Esophagus (tissue), 2 donors: ENCODE measurements around the gene LHX8. TPM values are rescaled to one million over a fixed set of nuclear protein-coding genes. Genes with fewer than 3 reads are reported as not detected.

ENCODE experiments used
- H3K27ac ChIP-seq, 2 donors: one replicate each; pipeline ENCODE4 v1.5.1; 2013; ENCODE audit warnings: low read depth in 2 of 2, mild to moderate bottlenecking in 2 of 2, inconsistent platforms in 1 of 2, low read length in 1 of 2, moderate library complexity in 1 of 2
- H3K27me3 ChIP-seq, 2 donors: one replicate each; pipeline ENCODE4 v1.6.1; 2013; ENCODE audit warnings: low read length in 2 of 2, control low read depth in 1 of 2, mild to moderate bottlenecking in 1 of 2; ENCODE audit not compliant: insufficient read depth in 2 of 2, control insufficient read depth in 1 of 2
- H3K36me3 ChIP-seq, 2 donors: one replicate each; pipeline ENCODE4 v1.6.1; 2013; ENCODE audit warnings: low read length in 1 of 2; ENCODE audit not compliant: control insufficient read depth in 2 of 2, insufficient read depth in 2 of 2
- H3K4me1 ChIP-seq, 2 donors: one replicate each; pipeline ENCODE4 v1.6.1; 2013; ENCODE audit warnings: low read length in 1 of 2; ENCODE audit not compliant: control insufficient read depth in 2 of 2, insufficient read depth in 2 of 2
- H3K4me3 ChIP-seq, 2 donors: one replicate each; pipeline ENCODE4 v1.5.1; 2013; ENCODE audit warnings: low read length in 2 of 2, mild to moderate bottlenecking in 2 of 2, low read depth in 1 of 2, moderate library complexity in 1 of 2
- H3K9me3 ChIP-seq, 2 donors: one replicate each; pipeline ENCODE4 v1.6.1; 2013; ENCODE audit warnings: mild to moderate bottlenecking in 2 of 2, low read depth in 1 of 2, low read length in 1 of 2, moderate library complexity in 1 of 2; ENCODE audit not compliant: control insufficient read depth in 2 of 2, insufficient read depth in 1 of 2
- WGBS, 2 donors: extraction: QIAGEN DNeasy Blood & Tissue Kit; methylation state at CpG; one replicate each; pipeline ENCODE4 v1.1.7; 2013; 5-methylcytosine and 5-hydroxymethylcytosine counted together
- polyA plus RNA-seq, 2 donors: library from polyadenylated mRNA; stranded (reverse); fragments of 200-250 nt; gene quantifications; one replicate each; pipeline ENCODE4 v1.2.3, GENCODE V29; 2013
- donor health status: healthy with polysubstance abuse.
- donor health status: Bipolar disorder and iron deficiency.

The LHX8 gene
- polyA plus RNA-seq, 2 donors, result 0.08 to 0.28 TPM

- no peaks in the 10 kb centered on the region for H3K4me1 ChIP-seq
- no peaks in the 10 kb centered on the region for H3K36me3 ChIP-seq
- H3K9me3 ChIP-seq, result peaks cover 7 to 16% of the 10 kb centered on the region in 2 donors
- H3K27ac ChIP-seq, result no peak overlapping the region
- H3K27me3 ChIP-seq, result peaks cover 2 to 27% of the 10 kb centered on the region in 2 donors
- WGBS, 2 donors, result 70 to 83% methylated on average over 1 of the region's 1 CpG
- no peak overlapping the region for H3K4me3 ChIP-seq
These were observed 10.4 kb upstream of the LHX8 start for GRCh38 chr1:75123756-75124155.

GRCh38 chr1:75124510-75124909 lies 9.7 kb upstream of the LHX8 start:
- no peak overlapping the region for H3K27ac ChIP-seq
- no peaks in the 10 kb centered on the region for H3K36me3 ChIP-seq
- H3K4me1 ChIP-seq, result no peaks in the 10 kb centered on the region
- H3K27me3 ChIP-seq, result peaks cover 2 to 29% of the 10 kb centered on the region in 2 donors
- WGBS, 2 donors, result 39 to 44% methylated on average over 23 of the region's 23 CpGs
- H3K4me3 ChIP-seq, result no peak overlapping the region
- peaks cover 7 to 16% of the 10 kb centered on the region in 2 donors for H3K9me3 ChIP-seq

GRCh38 chr1:75125161-75125726 lies 8.9 kb upstream of the LHX8 start:
- Histone ChIP-seq H3K9me3 (peaks cover 7 to 16% of the 10 kb centered on the region in 2 donors), H3K4me1 (no peaks in the 10 kb centered on the region), H3K36me3 (no peaks in the 10 kb centered on the region), H3K4me3 (no peak overlapping the region), H3K27me3 (peaks cover 3 to 36% of the 10 kb centered on the region in 2 donors), H3K27ac (no peak overlapping the region)
- 24 to 45% methylated on average over 38 of the region's 38 CpGs for WGBS, 2 donors

GRCh38 chr1:75126611-75127101 lies 7.5 kb upstream of the LHX8 start:
- WGBS, 2 donors, result 26 to 37% methylated on average over 12 of the region's 12 CpGs
- Histone ChIP-seq H3K27ac (no peak overlapping the region), H3K4me3 (no peak overlapping the region), H3K4me1 (no peaks in the 10 kb centered on the region), H3K36me3 (no peaks in the 10 kb centered on the region), H3K9me3 (peaks cover 7 to 22% of the 10 kb centered on the region in 2 donors), H3K27me3 (peaks cover 10 to 41% of the 10 kb centered on the region in 2 donors)

- WGBS, 2 donors, result 16 to 17% methylated on average over 27 of the region's 27 CpGs
- peaks cover 14 to 49% of the 10 kb centered on the region in 2 donors for H3K27me3 ChIP-seq
These were observed 6.1 kb upstream of the LHX8 start for GRCh38 chr1:75127916-75128717.

GRCh38 chr1:75129660-75129982 lies 4.6 kb upstream of the LHX8 start:
- H3K9me3 ChIP-seq, result peaks cover 4 to 23% of the 10 kb centered on the region in 2 donors
- no peak overlapping the region for H3K27ac ChIP-seq
- H3K27me3 ChIP-seq, result peaks cover 12 to 54% of the 10 kb centered on the region in 2 donors
- H3K4me1 ChIP-seq, result no peaks in the 10 kb centered on the region
- no peaks in the 10 kb centered on the region for H3K36me3 ChIP-seq
- no peak overlapping the region for H3K4me3 ChIP-seq
- 11% methylated on average over 10 of the region's 10 CpGs for WGBS, 2 donors

More at GRCh38 chr1:75127916-75128717, 6.1 kb upstream of the LHX8 start:
- Histone ChIP-seq H3K9me3 (peaks cover 7 to 22% of the 10 kb centered on the region in 2 donors), H3K36me3 (no peaks in the 10 kb centered on the region), H3K27ac (no peak overlapping the region), H3K4me3 (no peak overlapping the region), H3K4me1 (no peaks in the 10 kb centered on the region)

GRCh38 chr1:75129983-75130789 lies 4.0 kb upstream of the LHX8 start:
- peaks cover 12 to 56% of the 10 kb centered on the region in 2 donors for H3K27me3 ChIP-seq
- H3K9me3 ChIP-seq, result peaks cover 4 to 19% of the 10 kb centered on the region in 2 donors
- H3K4me3 ChIP-seq, result no peak overlapping the region
- peaks cover 3 to 4% of the 10 kb centered on the region in 2 donors for H3K4me1 ChIP-seq
- H3K27ac ChIP-seq, result no peak overlapping the region
- WGBS, 2 donors, result 6 to 9% methylated on average over 40 of the region's 40 CpGs
- H3K36me3 ChIP-seq, result no peaks in the 10 kb centered on the region

GRCh38 chr1:75130865-75131564 lies 3.2 kb upstream of the LHX8 start:
- H3K4me1 ChIP-seq, result peaks cover 3 to 4% of the 10 kb centered on the region in 2 donors
- H3K36me3 ChIP-seq, result no peaks in the 10 kb centered on the region
- 5 to 10% methylated on average over 36 of the region's 36 CpGs for WGBS, 2 donors
- peaks cover 0 to 18% of the 10 kb centered on the region in 2 donors for H3K9me3 ChIP-seq
- no peak overlapping the region for H3K27ac ChIP-seq
- peaks cover 12 to 53% of the 10 kb centered on the region in 2 donors for H3K27me3 ChIP-seq
- H3K4me3 ChIP-seq, result no peak overlapping the region
